Osteoblast (primary cell): ENCODE measurements around the gene INPP5A. TPM values are rescaled to one million over a fixed set of nuclear protein-coding genes. Genes with fewer than 3 reads are reported as not detected.

Source experiments
- DNase-seq: peaks from one replicate; pipeline ENCODE4 v3.0.0; 2011; ENCODE audit warnings: low spot score, mixed read lengths; ENCODE audit not compliant: insufficient read length; ENCODE audit errors: missing footprints
- H2AFZ ChIP-seq: 2 replicates; pipeline ENCODE4 v1.6.0; 2011; ENCODE audit warnings: mild to moderate bottlenecking, low read length
- H3K27ac ChIP-seq: 2 replicates; pipeline ENCODE4 v1.5.1; 2011; ENCODE audit warnings: mild to moderate bottlenecking, low read depth, low read length, moderate library complexity
- H3K27me3 ChIP-seq: 2 replicates; pipeline ENCODE4 v1.6.0; 2012; ENCODE audit warnings: mild to moderate bottlenecking, control low read depth, inconsistent platforms, low read length, moderate library complexity; ENCODE audit not compliant: insufficient read depth
- H3K36me3 ChIP-seq: 2 replicates; pipeline ENCODE4 v1.5.1; 2011; ENCODE audit warnings: mild to moderate bottlenecking, low read length, control low read depth, moderate library complexity; ENCODE audit not compliant: insufficient read depth
- H3K4me1 ChIP-seq: 2 replicates; pipeline ENCODE4 v1.5.1; 2011; ENCODE audit warnings: mild to moderate bottlenecking, low read length, control low read depth, moderate library complexity; ENCODE audit not compliant: insufficient read depth
- H3K4me2 ChIP-seq: 2 replicates; pipeline ENCODE4 v1.6.0; 2011; ENCODE audit warnings: mild to moderate bottlenecking, low read length; ENCODE audit not compliant: insufficient read depth
- H3K4me3 ChIP-seq: fragments of 200-600 bp; sonication (generic); 3 replicates; pipeline ENCODE4 v1.5.1; 2012; ENCODE audit warnings: mild to moderate bottlenecking, low read length, inconsistent platforms; ENCODE audit not compliant: insufficient read depth
- H3K79me2 ChIP-seq: 2 replicates; pipeline ENCODE4 v1.6.0; 2012; ENCODE audit warnings: mild to moderate bottlenecking, low read length, control low read depth, inconsistent platforms; ENCODE audit not compliant: insufficient read depth
- H3K9me3 ChIP-seq: 2 replicates; pipeline ENCODE4 v1.5.1; 2011; ENCODE audit warnings: low read depth, low read length, control low read depth
- H4K20me1 ChIP-seq: 2 replicates; pipeline ENCODE4 v1.6.0; 2012; ENCODE audit warnings: mild to moderate bottlenecking, low read length, control low read depth; ENCODE audit not compliant: insufficient read depth
- CTCF ChIP-seq: IDR thresholded peaks from 2 replicates; pipeline ENCODE4 v1.5.1; 2011; ENCODE audit warnings: mild to moderate bottlenecking, low read depth, low read length, moderate library complexity; ENCODE audit errors: extremely low read depth
- total RNA-seq: library from RNA; depleted of rRNA; stranded (reverse); fragments of >200 nt; gene quantifications from 2 replicates; pipeline ENCODE4 v1.2.3, GENCODE V29; 2012

INPP5A gene
- total RNA-seq, 1 donor = 22.8 TPM

- Histone ChIP-seq H3K4me3 (no peak overlapping the region), H3K27me3 (no peaks in the 10 kb centered on the region), H3K79me2 (no peaks in the 10 kb centered on the region), H3K4me1 (peaks cover 26% of the 10 kb centered on the region), H3K9me3 (no peaks in the 10 kb centered on the region), H3K36me3 (no peaks in the 10 kb centered on the region), H3K27ac (no peak overlapping the region), H2AFZ (no peak overlapping the region), H4K20me1 (no peaks in the 10 kb centered on the region), H3K4me2 (no peak overlapping the region)
- no peak for TF ChIP-seq CTCF
- peak; percentile 37 for DNase-seq
These were observed 18.0 kb upstream of the INPP5A start for GRCh38 chr10:132519382-132520176.

- Histone ChIP-seq H3K27me3 (no peaks in the 10 kb centered on the region), H3K4me2 (no peak overlapping the region), H2AFZ (peak overlapping the region; percentile 67), H3K27ac (no peak overlapping the region), H3K4me1 (peaks cover 26% of the 10 kb centered on the region), H3K79me2 (no peaks in the 10 kb centered on the region), H3K9me3 (no peaks in the 10 kb centered on the region), H3K4me3 (no peak overlapping the region), H3K36me3 (no peaks in the 10 kb centered on the region), H4K20me1 (no peaks in the 10 kb centered on the region)
- DNase-seq = peak; percentile 64
- TF ChIP-seq CTCF = no peak
These were observed 17.3 kb upstream of the INPP5A start for GRCh38 chr10:132520177-132520811.

GRCh38 chr10:132521041-132521465 lies 16.5 kb upstream of the INPP5A start:
- no peak overlapping the region for H3K27ac ChIP-seq
- no peaks in the 10 kb centered on the region for H3K36me3 ChIP-seq
- no peaks in the 10 kb centered on the region for H3K27me3 ChIP-seq
- no peak overlapping the region for H3K4me3 ChIP-seq
- DNase-seq = no peak
- H3K9me3 ChIP-seq = no peaks in the 10 kb centered on the region
- H3K4me2 ChIP-seq = no peak overlapping the region
- no peaks in the 10 kb centered on the region for H4K20me1 ChIP-seq
- H2AFZ ChIP-seq = no peak overlapping the region
- TF ChIP-seq CTCF = no peak
- no peaks in the 10 kb centered on the region for H3K79me2 ChIP-seq
- H3K4me1 ChIP-seq = peaks cover 26% of the 10 kb centered on the region

GRCh38 chr10:132521466-132522102 lies 16.0 kb upstream of the INPP5A start:
- no peak overlapping the region for H2AFZ ChIP-seq
- peak; percentile 57 for DNase-seq
- H3K4me3 ChIP-seq = no peak overlapping the region
- H3K9me3 ChIP-seq = no peaks in the 10 kb centered on the region
- H3K27ac ChIP-seq = no peak overlapping the region
- H3K27me3 ChIP-seq = no peaks in the 10 kb centered on the region
- no peak for TF ChIP-seq CTCF
- H3K36me3 ChIP-seq = no peaks in the 10 kb centered on the region
- H3K4me1 ChIP-seq = peaks cover 22% of the 10 kb centered on the region
- H3K4me2 ChIP-seq = no peak overlapping the region
- no peaks in the 10 kb centered on the region for H3K79me2 ChIP-seq
- no peaks in the 10 kb centered on the region for H4K20me1 ChIP-seq
